NCI-H146 treated with DMSO at 0.1 percent for 48 hours (cell line): ENCODE data around the gene KRT31.
"Not testable (repeated sequence)": the region's sequence is repeated elsewhere in the genome, so short reads cannot be mapped to it uniquely, and the experiment has no call there.

Source experiments
- DNase-seq: peaks from one replicate; lab custom pipeline; 2025; ENCODE audit not compliant: unreplicated experiment; lab: John Stamatoyannopoulos, UW

KRT31 gene

GRCh38 chr17:41347869-41348760 lies 49.3 kb downstream of the KRT31 start:
- DNase-seq: no peak

GRCh38 chr17:41346421-41346820 lies 51.0 kb downstream of the KRT31 start:
- DNase-seq: not testable (repeated sequence)

- no peak for DNase-seq
Observed at GRCh38 chr17:41345992-41346391, 51.4 kb downstream of the KRT31 start.
